Common myeloid progenitor, CD34-positive (primary cell): ENCODE measurements around the gene ADRM1.

ENCODE experiments used
- CTCF ChIA-PET: fragments of 350-600 bp; sonication (Branson Sonifier 250); formaldehyde crosslinking; loops from one replicate; lab custom pipeline; 2021; ENCODE audit warnings: antibody characterized with exemption; lab: Charles Lee
- POLR2A ChIA-PET: fragments of 350-600 bp; sonication (Branson Sonifier 250); formaldehyde crosslinking; loops from one replicate; lab custom pipeline; 2021; ENCODE audit warnings: antibody characterized with exemption; lab: Charles Lee
- DNase-seq, 3 donors: peaks; one replicate each; pipeline versions ENCODE4 v3.0.0 to v3.0.0-alpha.2; 2013
- H3K27ac ChIP-seq, 2 experiments: 1 replicate in 1 of 2; 2 replicates in 1 of 2; pipeline ENCODE4 v1.7.0; 2013; ENCODE audit warnings: inconsistent platforms in 2 of 2, low read length in 2 of 2, mild to moderate bottlenecking in 2 of 2, low read depth in 1 of 2, moderate library complexity in 1 of 2; ENCODE audit not compliant: severe bottlenecking in 2 of 2, insufficient read depth in 1 of 2, poor library complexity in 1 of 2
- H3K27me3 ChIP-seq, 5 experiments: replicated peaks in 2 of 5; 1 replicate in 3 of 5; 2 replicates in 2 of 5; pipeline versions ENCODE4 v1.6.1 to v1.7.0; 2013; ENCODE audit warnings: low read length in 4 of 5, mild to moderate bottlenecking in 2 of 5, moderate library complexity in 2 of 5, inconsistent platforms in 1 of 5; ENCODE audit not compliant: insufficient read depth in 5 of 5, control insufficient read depth in 4 of 5
- H3K36me3 ChIP-seq, 4 experiments: 1 replicate in 2 of 4; 2 replicates in 2 of 4; pipeline versions ENCODE4 v1.6.1 to v1.7.0; 2013; ENCODE audit warnings: low read length in 3 of 4, control low read depth in 1 of 4, mild to moderate bottlenecking in 1 of 4; ENCODE audit not compliant: control insufficient read depth in 4 of 4, insufficient read depth in 4 of 4
- H3K4me1 ChIP-seq, 4 experiments: 1 replicate in 3 of 4; 2 replicates in 1 of 4; pipeline versions ENCODE4 v1.6.1 to v1.7.1; 2013; ENCODE audit warnings: low read length in 3 of 4, mild to moderate bottlenecking in 3 of 4, control low read depth in 1 of 4, inconsistent platforms in 1 of 4, moderate library complexity in 1 of 4; ENCODE audit not compliant: control insufficient read depth in 4 of 4, insufficient read depth in 4 of 4; ENCODE audit errors: control extremely low read depth in 1 of 4
- H3K4me3 ChIP-seq, 7 experiments: 1 replicate in 4 of 7; 2 replicates in 3 of 7; pipeline versions ENCODE4 v1.5.1 to v1.7.0; 2013; ENCODE audit warnings: mild to moderate bottlenecking in 7 of 7, low read length in 6 of 7, moderate library complexity in 6 of 7, inconsistent platforms in 2 of 7, low read depth in 2 of 7, control low read depth in 1 of 7; ENCODE audit not compliant: insufficient read depth in 4 of 7, control insufficient read depth in 1 of 7; ENCODE audit errors: extremely low read depth in 1 of 7
- H3K9me3 ChIP-seq, 5 experiments: 1 replicate in 4 of 5; 2 replicates in 1 of 5; pipeline versions ENCODE4 v1.6.1 to v1.7.1; 2013; ENCODE audit warnings: low read length in 4 of 5, mild to moderate bottlenecking in 2 of 5, inconsistent platforms in 1 of 5, low read depth in 1 of 5, moderate library complexity in 1 of 5; ENCODE audit not compliant: control insufficient read depth in 4 of 5, insufficient read depth in 2 of 5; ENCODE audit errors: control extremely low read depth in 1 of 5
- WGBS: methylation state at CpG from one replicate; pipeline ENCODE4 v1.1.5; 2013; ENCODE audit not compliant: insufficient coverage; 5-methylcytosine and 5-hydroxymethylcytosine counted together

Gene ADRM1

GRCh38 chr20:62314711-62315302 lies 12.0 kb downstream of the ADRM1 start:
- no peaks in the 10 kb centered on the region for H3K9me3 ChIP-seq
- H3K4me1 ChIP-seq: no peaks in the 10 kb centered on the region
- H3K27ac ChIP-seq: no peak overlapping the region
- no peak for DNase-seq
- POLR2A ChIA-PET: interaction anchor here (0.7 kb wide), 1 partner anchor 68 kb away, joined by 4 read pairs; no protein-coding TSS in a partner anchor
- no peaks in the 10 kb centered on the region for H3K36me3 ChIP-seq
- CTCF ChIA-PET: no interaction called here
- no peaks in the 10 kb centered on the region for H3K27me3 ChIP-seq
- H3K4me3 ChIP-seq: no peak overlapping the region
- WGBS: 96% methylated on average over 25 of the region's 25 CpGs

GRCh38 chr20:62315773-62316172 lies 13.0 kb downstream of the ADRM1 start:
- Histone ChIP-seq H3K4me3 (no peak overlapping the region), H3K9me3 (no peaks in the 10 kb centered on the region), H3K27me3 (no peaks in the 10 kb centered on the region), H3K27ac (no peak overlapping the region), H3K4me1 (no peaks in the 10 kb centered on the region), H3K36me3 (no peaks in the 10 kb centered on the region)
- DNase-seq: no peak
- POLR2A ChIA-PET: no interaction called here
- CTCF ChIA-PET: interaction anchor here (1.1 to 1.4 kb wide), 2 partner anchors 9 to 15 kb away, joined by 3 read pairs; no protein-coding TSS in a partner anchor
- 95% methylated on average over 10 of the region's 12 CpGs for WGBS

DNA sequence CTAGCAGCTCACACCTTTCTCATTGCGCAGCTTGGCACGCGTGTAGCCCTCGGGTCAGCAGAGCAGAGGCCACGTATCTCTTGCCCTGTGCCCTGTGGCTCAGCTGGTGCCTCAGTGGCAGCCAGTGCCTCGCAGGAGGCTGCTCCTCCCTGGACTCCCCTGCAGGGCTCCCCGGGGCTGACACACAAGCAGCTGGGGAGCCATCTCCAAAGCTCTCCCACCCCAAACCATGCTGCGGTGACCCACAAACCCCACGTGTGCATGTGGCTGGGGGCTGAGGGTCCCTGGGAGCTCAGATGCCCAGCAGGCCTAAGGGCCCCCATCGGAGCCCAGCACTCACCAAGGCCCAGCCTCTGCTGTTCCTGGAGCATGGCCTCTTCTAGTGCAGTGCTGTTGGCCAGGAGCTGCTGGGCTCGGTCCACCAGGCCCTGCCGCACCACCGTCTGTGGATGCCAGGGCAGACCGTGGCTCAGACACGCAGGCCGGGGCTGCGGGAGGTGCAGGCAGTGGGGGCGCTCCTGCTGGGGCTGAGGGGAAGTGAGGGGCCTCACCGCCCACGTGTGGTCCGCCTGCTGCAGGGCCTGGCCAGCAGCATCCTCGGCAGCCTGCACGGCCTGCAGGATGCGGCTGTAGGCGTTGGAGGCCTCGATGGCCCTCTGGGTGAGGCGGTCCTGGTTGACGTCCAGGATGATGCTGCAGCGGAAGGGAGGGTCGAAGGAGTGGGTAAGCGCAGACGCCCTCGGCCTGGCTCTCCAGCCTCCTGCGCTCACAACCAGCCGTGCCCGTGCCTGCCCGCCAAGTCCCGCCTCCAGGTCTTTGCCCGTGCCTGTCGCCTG lies 13.8 kb downstream of the ADRM1 start:
- Histone ChIP-seq H3K27me3 (no peaks in the 10 kb centered on the region), H3K9me3 (no peaks in the 10 kb centered on the region), H3K4me3 (no peak overlapping the region), H3K27ac (no peak overlapping the region), H3K4me1 (no peaks in the 10 kb centered on the region), H3K36me3 (no peaks in the 10 kb centered on the region)
- ChIA-PET CTCF (interaction anchor here (1.1 to 1.4 kb wide), 2 partner anchors 10 to 15 kb away, joined by 3 read pairs; no protein-coding TSS in a partner anchor), POLR2A (no interaction called here)
- DNase-seq: peak in 1 of 3 donors; percentile 28
- WGBS: 90% methylated on average over 35 of the region's 40 CpGs

DNA sequence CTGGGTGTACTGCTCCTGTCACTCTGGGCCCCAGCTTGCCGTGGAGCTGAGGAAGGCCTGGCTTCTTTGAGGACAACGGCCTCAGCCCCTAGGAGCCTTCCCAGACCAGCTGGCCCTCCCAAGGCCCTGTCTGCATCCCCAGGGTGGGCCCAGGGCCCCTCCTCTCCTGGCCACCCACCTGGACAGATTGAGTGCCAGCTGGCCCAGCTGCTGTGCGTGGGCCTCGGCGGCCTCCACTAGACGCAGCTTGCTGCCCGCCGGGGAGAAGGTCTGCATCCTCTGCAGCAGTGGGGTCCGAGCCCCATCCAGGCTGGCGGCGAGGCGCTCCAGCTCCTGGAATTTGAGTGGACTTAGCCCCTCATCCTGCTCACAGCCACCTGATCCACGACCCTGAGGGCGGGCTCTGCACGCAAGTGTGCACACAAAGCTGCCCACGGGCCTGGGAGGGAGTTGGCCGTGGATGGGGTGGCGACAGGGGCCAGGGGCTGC lies 14.4 kb downstream of the ADRM1 start:
- 89% methylated on average over 14 of the region's 18 CpGs for WGBS
- H3K4me3 ChIP-seq: no peak overlapping the region
- ChIA-PET POLR2A (interaction anchor here (0.6 kb wide), 1 partner anchor 43 kb away, joined by 3 read pairs; no protein-coding TSS in a partner anchor), CTCF (interaction anchor here (1.3 to 1.4 kb wide), 2 partner anchors 11 kb away, joined by 3 read pairs; no protein-coding TSS in a partner anchor)
- no peaks in the 10 kb centered on the region for H3K4me1 ChIP-seq
- no peaks in the 10 kb centered on the region for H3K36me3 ChIP-seq
- no peak overlapping the region for H3K27ac ChIP-seq
- H3K27me3 ChIP-seq: no peaks in the 10 kb centered on the region
- peak in 1 of 3 donors; percentile 14 for DNase-seq
- H3K9me3 ChIP-seq: no peaks in the 10 kb centered on the region

- WGBS: 99% methylated on average over 29 of the region's 36 CpGs
- no peak overlapping the region for H3K4me3 ChIP-seq
- H3K27ac ChIP-seq: no peak overlapping the region
- no peaks in the 10 kb centered on the region for H3K36me3 ChIP-seq
- POLR2A ChIA-PET: no interaction called here
- H3K9me3 ChIP-seq: no peaks in the 10 kb centered on the region
- DNase-seq: peak in 1 of 3 donors; percentile 16
- H3K4me1 ChIP-seq: no peaks in the 10 kb centered on the region
- CTCF ChIA-PET: interaction anchor here (1.3 kb wide), 1 partner anchor 12 kb away, joined by 3 read pairs; no protein-coding TSS in a partner anchor
- no peaks in the 10 kb centered on the region for H3K27me3 ChIP-seq
These were observed 15.9 kb downstream of the ADRM1 start for GRCh38 chr20:62318400-62319345.

- H3K36me3 ChIP-seq: no peaks in the 10 kb centered on the region
- CTCF ChIA-PET: no interaction called here
These were observed 16.6 kb downstream of the ADRM1 start for GRCh38 chr20:62319346-62319909.

More at GRCh38 chr20:62319346-62319909, 16.6 kb downstream of the ADRM1 start:
- Histone ChIP-seq H3K4me3 (no peak overlapping the region), H3K9me3 (no peaks in the 10 kb centered on the region), H3K27ac (no peak overlapping the region), H3K27me3 (no peaks in the 10 kb centered on the region), H3K4me1 (no peaks in the 10 kb centered on the region)
- DNase-seq: no peak
- POLR2A ChIA-PET: no interaction called here
- 93% methylated on average over 22 of the region's 29 CpGs for WGBS
